SH-SY5Y (cell line): ENCODE results near the gene CLCN7.

Experiments used
- GATA2 ChIP-seq: IDR thresholded peaks from 2 replicates; pipeline ENCODE4 v1.6.1; 2011; ENCODE audit warnings: mild to moderate bottlenecking, low read depth, low read length
- GATA3 ChIP-seq: IDR thresholded peaks from 2 replicates; pipeline ENCODE4 v1.6.1; 2011; ENCODE audit warnings: low read depth, mild to moderate bottlenecking, low read length, moderate library complexity

DNA sequence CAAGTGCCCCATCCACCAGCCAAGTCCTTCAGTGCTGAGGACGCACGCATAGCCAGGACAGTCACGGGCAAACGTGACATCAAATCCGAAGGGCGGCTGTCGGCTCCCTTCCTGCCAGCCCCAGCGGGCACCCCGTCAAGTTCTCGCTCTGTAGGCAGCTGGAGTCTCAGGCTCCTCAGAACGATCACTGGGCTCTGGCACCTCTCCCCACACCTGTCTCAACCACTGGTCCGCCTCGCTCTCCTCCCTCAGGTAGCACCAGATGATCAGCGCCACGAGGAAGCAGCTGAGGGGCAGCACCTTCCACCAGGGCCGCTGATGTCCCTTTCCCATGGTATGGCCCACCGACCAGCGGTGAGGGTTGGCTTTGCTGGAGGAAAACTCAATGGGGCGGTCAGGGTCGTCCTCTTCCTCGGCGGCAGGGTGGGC lies 54.7 kb downstream of the CLCN7 start:
- no peak for TF ChIP-seq GATA2
- TF ChIP-seq GATA3: no peak
